Fibroblast of lung (primary cell): Measurements from ENCODE around the gene KRT75. TPM values are rescaled to one million over a fixed set of nuclear protein-coding genes. Genes with fewer than 3 reads are reported as not detected.

ENCODE experiments used
- DNase-seq, 2 donors: peaks; one replicate each; pipeline versions ENCODE4 v3.0.0 to v3.0.0-alpha.2; 2010; ENCODE audit warnings: low read depth in 2 of 2
- H2AFZ ChIP-seq: 2 replicates; pipeline ENCODE4 v1.5.1; 2012; ENCODE audit warnings: low read length, control low read depth, inconsistent platforms
- H3K27ac ChIP-seq: 2 replicates; pipeline ENCODE4 v1.5.1; 2011; ENCODE audit warnings: low read length, control low read depth; ENCODE audit not compliant: insufficient read depth
- H3K27me3 ChIP-seq: 2 replicates; pipeline ENCODE4 v1.5.1; 2011; ENCODE audit warnings: mild to moderate bottlenecking, low read length; ENCODE audit not compliant: control insufficient read depth, insufficient read depth
- H3K36me3 ChIP-seq: 2 replicates; pipeline ENCODE4 v1.5.1; 2011; ENCODE audit warnings: low read length; ENCODE audit not compliant: control insufficient read depth, insufficient read depth
- H3K4me1 ChIP-seq: 2 replicates; pipeline ENCODE4 v1.5.1; 2011; ENCODE audit warnings: low read length; ENCODE audit not compliant: control insufficient read depth, insufficient read depth; ENCODE audit errors: extremely low read depth
- H3K4me2 ChIP-seq: 2 replicates; pipeline ENCODE4 v1.5.1; 2011; ENCODE audit warnings: low read length, control low read depth; ENCODE audit not compliant: insufficient read depth; ENCODE audit errors: extremely low read depth
- H3K4me3 ChIP-seq, 4 experiments: fragments of 200-600 bp in 1 of 4; sonication (generic) in 1 of 4; replicated peaks in 1 of 4; 2 replicates each; pipeline ENCODE4 v1.5.1; 2011 to 2016; ENCODE audit warnings: low read length in 4 of 4, low read depth in 3 of 4, mild to moderate bottlenecking in 3 of 4, control low read depth in 2 of 4, inconsistent platforms in 1 of 4, mixed read lengths in 1 of 4; ENCODE audit not compliant: insufficient read depth in 1 of 4; ENCODE audit errors: control extremely low read depth in 1 of 4
- H3K79me2 ChIP-seq: 2 replicates; pipeline ENCODE4 v1.5.1; 2012; ENCODE audit warnings: mild to moderate bottlenecking, low read length, inconsistent platforms; ENCODE audit not compliant: control insufficient read depth, insufficient read depth
- H3K9ac ChIP-seq: 2 replicates; pipeline ENCODE4 v1.5.1; 2011; ENCODE audit warnings: mild to moderate bottlenecking, low read length, control low read depth; ENCODE audit not compliant: insufficient read depth
- H3K9me3 ChIP-seq: 2 replicates; pipeline ENCODE4 v1.5.1; 2012; ENCODE audit warnings: low read depth, low read length; ENCODE audit not compliant: control insufficient read depth, insufficient read depth
- H4K20me1 ChIP-seq: 2 replicates; pipeline ENCODE4 v1.5.1; 2011; ENCODE audit warnings: low read length; ENCODE audit not compliant: control insufficient read depth, insufficient read depth; ENCODE audit errors: extremely low read depth
- EZH2 ChIP-seq: IDR thresholded peaks from 2 replicates; pipeline ENCODE4 v1.5.1; 2012; ENCODE audit warnings: low read length, control low read depth, mild to moderate bottlenecking; ENCODE audit errors: missing control alignments
- polyA plus RNA-seq, 2 donors: library from polyadenylated mRNA; depleted of rRNA in 1 of 2; stranded (reverse) in 1 of 2; unstranded in 1 of 2; fragments of >200 nt; gene quantifications; 2 replicates each; pipeline ENCODE4 v1.2.1, GENCODE V29; 2011 to 2012; ENCODE audit warnings: missing spikeins in 1 of 2
- total RNA-seq: library from RNA; depleted of rRNA; stranded (reverse); fragments of >200 nt; gene quantifications from 2 replicates; pipeline ENCODE4 v1.2.1, GENCODE V29; 2014
- TF ChIP-seq, protein P1 (sequence below), 2 donors: IDR thresholded peaks in 1 of 2; conservative IDR thresholded peaks in 1 of 2; 1 replicate in 1 of 2; 2 replicates in 1 of 2; pipeline ENCODE4 v1.5.1; 2011 to 2012; ENCODE audit warnings: low read length in 2 of 2, control low read depth in 1 of 2, inconsistent platforms in 1 of 2, low read depth in 1 of 2, mild to moderate bottlenecking in 1 of 2

The KRT75 gene
- total and polyA plus RNA-seq, 2 donors (not counting 1 experiment from before 2014, with no cell fraction given) = not detected

DNA sequence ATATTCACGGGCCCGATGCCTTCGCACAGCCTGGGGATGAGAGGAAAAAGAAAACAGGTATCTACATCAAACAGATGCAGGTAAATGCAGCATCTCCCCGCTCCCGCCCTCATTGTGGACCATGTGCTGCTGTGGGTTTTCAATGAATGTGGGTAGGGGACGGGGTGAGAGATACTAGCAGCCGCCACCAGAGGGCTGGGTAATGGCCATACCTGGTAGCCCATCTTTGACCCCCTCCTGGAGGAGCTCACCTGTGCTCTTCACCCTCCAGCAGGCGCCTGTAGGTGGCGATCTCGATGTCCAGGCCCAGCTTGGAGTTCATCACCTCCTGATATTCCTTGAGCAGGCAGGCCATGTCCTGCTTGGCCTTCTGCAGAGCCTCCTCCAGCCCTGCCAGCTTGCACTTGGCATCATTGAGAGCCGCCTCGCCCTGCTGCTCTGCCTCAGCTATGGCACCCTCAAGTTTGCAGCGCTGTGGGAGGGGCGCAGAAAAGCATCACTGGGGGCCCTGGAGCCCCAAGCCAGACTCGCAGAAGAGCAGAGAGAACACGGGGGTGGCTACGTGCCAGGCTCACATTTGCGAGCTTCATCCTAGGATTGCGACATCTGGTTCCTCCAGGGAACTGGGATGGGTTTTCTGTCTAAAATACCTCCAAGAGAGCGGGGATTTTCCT lies 38.3 kb downstream of the KRT75 start:
- no peaks in the 10 kb centered on the region for H3K9me3 ChIP-seq
- no peak overlapping the region for H3K4me3 ChIP-seq
- TF ChIP-seq, protein P1, sequence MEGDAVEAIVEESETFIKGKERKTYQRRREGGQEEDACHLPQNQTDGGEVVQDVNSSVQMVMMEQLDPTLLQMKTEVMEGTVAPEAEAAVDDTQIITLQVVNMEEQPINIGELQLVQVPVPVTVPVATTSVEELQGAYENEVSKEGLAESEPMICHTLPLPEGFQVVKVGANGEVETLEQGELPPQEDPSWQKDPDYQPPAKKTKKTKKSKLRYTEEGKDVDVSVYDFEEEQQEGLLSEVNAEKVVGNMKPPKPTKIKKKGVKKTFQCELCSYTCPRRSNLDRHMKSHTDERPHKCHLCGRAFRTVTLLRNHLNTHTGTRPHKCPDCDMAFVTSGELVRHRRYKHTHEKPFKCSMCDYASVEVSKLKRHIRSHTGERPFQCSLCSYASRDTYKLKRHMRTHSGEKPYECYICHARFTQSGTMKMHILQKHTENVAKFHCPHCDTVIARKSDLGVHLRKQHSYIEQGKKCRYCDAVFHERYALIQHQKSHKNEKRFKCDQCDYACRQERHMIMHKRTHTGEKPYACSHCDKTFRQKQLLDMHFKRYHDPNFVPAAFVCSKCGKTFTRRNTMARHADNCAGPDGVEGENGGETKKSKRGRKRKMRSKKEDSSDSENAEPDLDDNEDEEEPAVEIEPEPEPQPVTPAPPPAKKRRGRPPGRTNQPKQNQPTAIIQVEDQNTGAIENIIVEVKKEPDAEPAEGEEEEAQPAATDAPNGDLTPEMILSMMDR (conservative IDR thresholded peaks at IDR 0.05 in 1 of 2, IDR thresholded peaks at IDR 0.05 in 1 of 2; ENCODE audit: low read depth in 1 of 2, low read length in 2 of 2) = no peak
- TF ChIP-seq EZH2 = no peak
- H3K27me3 ChIP-seq = no peaks in the 10 kb centered on the region
- no peak for DNase-seq
- no peaks in the 10 kb centered on the region for H3K4me1 ChIP-seq
- no peaks in the 10 kb centered on the region for H3K79me2 ChIP-seq
- H3K36me3 ChIP-seq = no peaks in the 10 kb centered on the region
- H4K20me1 ChIP-seq = no peaks in the 10 kb centered on the region
- H2AFZ ChIP-seq = no peak overlapping the region
- H3K27ac ChIP-seq = no peak overlapping the region
- no peak overlapping the region for H3K9ac ChIP-seq
- H3K4me2 ChIP-seq = no peak overlapping the region

DNA sequence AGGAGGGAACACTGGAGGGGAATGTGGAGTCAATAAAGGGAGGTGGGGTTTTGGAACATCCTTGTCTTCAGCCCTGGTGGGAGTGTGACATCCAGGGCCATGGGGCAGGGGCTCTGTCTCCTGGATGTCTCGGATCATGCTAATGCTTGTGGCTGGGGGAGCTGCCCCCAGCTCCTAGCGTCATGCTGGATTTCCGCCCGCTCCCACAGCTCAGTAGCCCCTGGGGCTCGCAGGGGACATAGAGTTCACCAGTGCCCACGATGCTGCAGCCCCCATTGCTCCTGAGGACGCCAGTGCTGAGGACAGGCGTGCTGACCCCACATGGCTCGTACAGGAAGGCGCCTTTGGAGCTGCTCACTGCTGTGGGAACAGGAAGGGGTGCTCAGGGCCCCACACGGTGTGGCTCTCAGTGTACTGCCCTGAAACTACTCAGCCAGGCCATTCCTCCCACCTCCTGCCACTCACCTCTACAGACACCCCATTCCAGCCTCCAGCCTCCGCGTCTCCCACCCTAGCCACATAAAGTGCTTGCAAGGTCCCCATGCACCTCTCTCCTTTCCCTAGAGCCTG lies 39.2 kb downstream of the KRT75 start:
- Histone ChIP-seq H3K36me3 (no peaks in the 10 kb centered on the region), H4K20me1 (no peaks in the 10 kb centered on the region), H3K27ac (no peak overlapping the region), H3K27me3 (no peaks in the 10 kb centered on the region), H3K79me2 (no peaks in the 10 kb centered on the region), H3K9ac (no peak overlapping the region), H3K9me3 (no peaks in the 10 kb centered on the region), H3K4me2 (no peak overlapping the region), H3K4me3 (no peak overlapping the region), H2AFZ (no peak overlapping the region), H3K4me1 (no peaks in the 10 kb centered on the region)
- DNase-seq = no peak
- TF ChIP-seq EZH2 = no peak
- TF ChIP-seq, protein P1 (conservative IDR thresholded peaks at IDR 0.05 in 1 of 2, IDR thresholded peaks at IDR 0.05 in 1 of 2; ENCODE audit: low read depth in 1 of 2, low read length in 2 of 2) = no peak

GRCh38 chr12:52392465-52393007 lies 41.6 kb downstream of the KRT75 start:
- no peak overlapping the region for H3K4me2 ChIP-seq
- H3K9me3 ChIP-seq = no peaks in the 10 kb centered on the region
- no peak for DNase-seq
- H3K9ac ChIP-seq = no peak overlapping the region
- no peaks in the 10 kb centered on the region for H3K4me1 ChIP-seq
- no peak overlapping the region for H3K27ac ChIP-seq
- no peak overlapping the region for H2AFZ ChIP-seq
- peaks cover 9% of the 10 kb centered on the region for H3K27me3 ChIP-seq
- no peaks in the 10 kb centered on the region for H3K79me2 ChIP-seq
- H4K20me1 ChIP-seq = no peaks in the 10 kb centered on the region
- H3K4me3 ChIP-seq = no peak overlapping the region
- TF ChIP-seq, protein P1 (conservative IDR thresholded peaks at IDR 0.05 in 1 of 2, IDR thresholded peaks at IDR 0.05 in 1 of 2; ENCODE audit: low read depth in 1 of 2, low read length in 2 of 2) = no peak
- no peak for TF ChIP-seq EZH2
- H3K36me3 ChIP-seq = no peaks in the 10 kb centered on the region
